Heart left ventricle (tissue), 16 donors: ENCODE measurements around the gene DNAJB1. TPM values are rescaled to one million over a fixed set of nuclear protein-coding genes. Genes with fewer than 3 reads are reported as not detected.
A peak's percentile ranks its signal among the peaks of the same experiment; 100 is the strongest.

Experiments
- ATAC-seq, 4 donors: fragments of 200-7000 bp; cut with Tn5 transposase; one replicate each; pipeline ENCODE4 v1.9.1; 2020 to 2022; ENCODE audit warnings: moderate library complexity in 4 of 4, mild to moderate bottlenecking in 3 of 4, moderate number of reproducible peaks in 1 of 4
- DNase-seq, 5 donors: peaks; one replicate each; pipeline ENCODE4 v3.0.0-alpha.2; 2020
- H3K27ac ChIP-seq, 12 donors: fragments of 200-600 bp; sonication (generic) in 4 of 12; one replicate each; pipeline versions ENCODE4 v1.5.0 to v1.8.0; 2016 to 2022; ENCODE audit warnings: mild to moderate bottlenecking in 2 of 12
- H3K27me3 ChIP-seq, 9 donors: fragments of 200-600 bp; sonication (generic) in 2 of 9; one replicate each; pipeline versions ENCODE4 v1.5.1 to v1.8.0; 2016 to 2022; ENCODE audit warnings: mild to moderate bottlenecking in 3 of 9
- H3K36me3 ChIP-seq, 9 donors: fragments of 200-600 bp; sonication (generic) in 2 of 9; one replicate each; pipeline versions ENCODE4 v1.5.0 to v1.8.0; 2018 to 2022; ENCODE audit warnings: mild to moderate bottlenecking in 2 of 9
- H3K4me1 ChIP-seq, 12 donors: fragments of 200-600 bp; sonication (generic) in 4 of 12; one replicate each; pipeline versions ENCODE4 v1.5.0 to v1.8.0; 2016 to 2022; ENCODE audit warnings: mild to moderate bottlenecking in 3 of 12
- H3K4me3 ChIP-seq, 12 donors: fragments of 200-600 bp; sonication (generic) in 4 of 12; one replicate each; pipeline versions ENCODE4 v1.5.0 to v1.8.0; 2017 to 2022; ENCODE audit warnings: mild to moderate bottlenecking in 9 of 12, moderate library complexity in 4 of 12
- H3K9me3 ChIP-seq, 12 donors: fragments of 200-600 bp; sonication (generic) in 4 of 12; one replicate each; pipeline versions ENCODE4 v1.5.0 to v1.8.0; 2016 to 2022; ENCODE audit warnings: mild to moderate bottlenecking in 1 of 12
- CTCF ChIP-seq, 12 donors: fragments of 200-600 bp; sonication (generic) in 4 of 12; IDR thresholded peaks; one replicate each; pipeline versions ENCODE4 v1.5.0 to v1.8.0; 2018 to 2022; ENCODE audit warnings: antibody characterized with exemption in 12 of 12, mild to moderate bottlenecking in 5 of 12
- POLR2A ChIP-seq, 2 donors: fragments of 450-650 bp; IDR thresholded peaks; one replicate each; pipeline ENCODE4 v1.6.1; 2017; ENCODE audit warnings: antibody characterized with exemption in 2 of 2, mild to moderate bottlenecking in 2 of 2, moderate library complexity in 2 of 2
- WGBS, 4 donors: extraction: QIAGEN DNeasy Blood & Tissue Kit in 2 of 4; methylation state at CpG; one replicate each; pipeline versions ENCODE4 v1.1.5 to v1.1.7; 2013 to 2018; 5-methylcytosine and 5-hydroxymethylcytosine counted together
- intact Hi-C, 10 donors: fragments of 100-400 bp; cut with DNase I; formaldehyde crosslinking; loops; one replicate each; pipeline versions ENCODE4 v1.11.1 to v1.14.2; 2022
- polyA plus RNA-seq, 2 donors: library from polyadenylated mRNA; stranded (reverse); fragments of 200-250 nt; gene quantifications; one replicate each; pipeline ENCODE4 v1.2.3, GENCODE V29; 2013
- total RNA-seq, 9 donors: library from RNA; depleted of rRNA in 2 of 9; stranded (reverse); fragments of >200 nt in 2 of 9; fragmentation: NEBNext Ultra II Directional in 3 of 9; extraction: Animal tissue kit (Norgen Biotek cat#: 25700) in 3 of 9; gene quantifications; one replicate each; pipeline versions ENCODE4 v1.1.0 to v1.2.4, GENCODE V29; 2016 to 2023
- donor health status: ischemic (EF 13 %, LVEDD 7.1; RV severe dilation, severe dysfunction).
- donor health status: healthy with polysubstance abuse.
- donor health status: DM: no; HTN: yes; CAD: no.
- donor health status: DM: no; HTN: no; CAD: no.
- donor health status: ischemic (EF 25% LVEDD 6.9; RV normal size, moderate dysfunction).
- donor health status: ischemic (EF 25% LVEDD 5.7; RV mildly dilated, moderate dysfunction).
- donor health status: healthy.
- donor health status: DM: yes; HTN: yes; CAD: no.
- donor health status: ischemic (EF 35%, LVEDD 5.7; RV mildly dilated, moderate dysfunction).
- donor health status: nonischemic (EF 11% LVEDD 7.7; RV severe dilation, severe dysfunction).
- donor health status: DM: yes; HTN: yes; CAD: no.
- donor health status: PGD.
- donor health status: ischemic (EF 29% LVEDD 5.4; RV normal size, mild dysfunction).
- donor health status: nonischemic (EF 23%, LVEDD 6.1; RV moderate dilation, normal function).

Gene DNAJB1
- total and polyA plus RNA-seq, 11 donors = 27.5 to 70.6 (median 44.8) TPM

DNA sequence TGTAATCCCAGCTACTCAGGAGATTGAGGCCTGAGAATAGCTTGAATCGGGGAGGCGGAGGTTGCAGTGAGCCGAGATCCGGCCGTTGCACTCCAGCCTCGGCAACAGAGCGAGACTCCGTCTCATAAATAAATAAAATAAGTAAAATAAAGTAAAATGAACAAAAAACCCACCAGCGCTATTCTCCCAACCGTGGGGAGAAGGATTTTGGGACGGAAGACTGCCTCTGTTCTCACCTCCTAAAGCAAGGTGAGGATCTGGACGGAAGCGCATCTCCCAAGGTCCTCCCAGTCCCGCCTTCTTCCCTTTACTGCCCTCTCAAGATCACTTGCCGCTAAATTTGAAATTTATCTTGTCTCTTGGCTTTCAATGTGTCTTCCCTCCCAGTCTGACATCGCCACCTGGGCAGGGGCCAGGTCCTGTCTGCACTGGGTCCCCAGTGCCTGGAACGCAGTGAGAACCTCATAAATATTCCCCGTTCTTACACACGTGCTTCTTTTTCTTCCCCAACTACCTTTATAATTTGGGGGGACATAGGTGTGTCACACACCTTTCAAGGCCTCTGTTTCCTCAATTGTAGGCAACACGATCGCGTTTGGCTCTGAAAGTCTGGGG, 1.2 kb upstream of the DNAJB1 start:
- TF ChIP-seq POLR2A (IDR thresholded peaks at IDR 0.05) (no peak), CTCF (IDR thresholded peaks at IDR 0.05) (no peak)
- ATAC-seq = no peak
- WGBS, 4 donors = 90 to 94% (median 92%) methylated on average over 22 of the region's 22 CpGs
- no peak for DNase-seq
- H3K4me3 ChIP-seq = peak overlapping the region in 6 of 12 donors; percentile 47 to 98 (median 70)
- intact Hi-C loops = no loop called here
- H3K27ac ChIP-seq = peak overlapping the region; percentile 86 to 100 (median 96)
- peaks cover 2 to 26% (median 22%) of the 10 kb centered on the region in 9 donors for H3K36me3 ChIP-seq
- H3K9me3 ChIP-seq = no peaks in the 10 kb centered on the region
- H3K27me3 ChIP-seq = no peaks in the 10 kb centered on the region
- H3K4me1 ChIP-seq = peaks cover 0 to 60% (median 32%) of the 10 kb centered on the region in 12 donors

GRCh38 chr19:14517446-14517839, 754 bp downstream of the DNAJB1 start:
- H3K27me3 ChIP-seq = no peaks in the 10 kb centered on the region
- H3K9me3 ChIP-seq = no peaks in the 10 kb centered on the region
- peaks cover 0 to 53% (median 39%) of the 10 kb centered on the region in 12 donors for H3K4me1 ChIP-seq
- peak overlapping the region; percentile 96 to 100 (median 100) for H3K27ac ChIP-seq
- H3K36me3 ChIP-seq = peaks cover 2 to 38% (median 27%) of the 10 kb centered on the region in 9 donors
- ATAC-seq (peak in 1 of 4 donors; percentile 0), DNase-seq (no peak)
- TF ChIP-seq CTCF (IDR thresholded peaks at IDR 0.05) (no peak), POLR2A (IDR thresholded peaks at IDR 0.05) (no peak)
- peak overlapping the region; percentile 66 to 100 (median 88) for H3K4me3 ChIP-seq
- intact Hi-C loops = loop anchor here in 1 of 10 donors (2.0 kb wide), 1 partner anchor 21 kb away; the partner anchor contains the start of gene GIPC1
- WGBS, 4 donors = 0 to 1% (median 1%) methylated on average over 10 to 32 of the region's 32 CpGs

DNA sequence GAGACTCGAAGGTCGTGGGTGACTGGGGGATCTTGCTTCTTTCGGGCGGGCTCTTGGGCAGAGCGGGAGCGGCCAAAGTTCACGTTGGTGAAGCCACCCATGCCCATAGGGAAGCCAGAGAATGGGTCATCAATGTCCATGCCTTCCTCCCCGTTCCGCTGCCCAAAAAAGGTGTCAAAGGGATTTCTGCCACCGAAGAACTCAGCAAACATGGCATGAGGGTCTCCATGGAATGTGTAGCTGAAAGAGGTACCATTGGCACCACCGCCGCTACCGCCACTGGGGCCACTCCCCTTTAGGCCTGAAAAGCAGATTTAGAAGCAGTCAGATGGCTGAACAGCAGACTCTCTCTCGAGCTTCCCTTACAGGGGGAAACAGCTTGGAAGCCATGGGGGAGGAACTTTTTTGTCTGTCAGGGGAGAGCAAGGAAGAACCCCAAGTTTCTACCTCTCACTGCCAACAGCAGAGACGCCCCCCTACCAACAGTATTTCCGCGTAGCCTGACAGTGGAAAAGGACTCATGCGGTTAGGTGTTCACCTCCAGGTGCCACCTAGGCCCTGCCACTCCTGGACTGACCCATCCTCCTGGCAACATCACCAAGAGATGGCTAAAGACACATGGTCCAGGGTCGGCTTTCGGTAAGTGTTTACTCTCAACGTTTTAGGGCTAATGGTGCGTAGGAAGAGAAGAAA, 1.3 kb downstream of the DNAJB1 start:
- peak overlapping the region; percentile 66 to 100 (median 88) for H3K4me3 ChIP-seq
- peaks cover 0 to 53% (median 39%) of the 10 kb centered on the region in 12 donors for H3K4me1 ChIP-seq
- H3K36me3 ChIP-seq = peaks cover 2 to 38% (median 27%) of the 10 kb centered on the region in 9 donors
- no peak for ATAC-seq
- H3K27ac ChIP-seq = peak overlapping the region; percentile 96 to 100 (median 100)
- no peak for DNase-seq
- intact Hi-C loops = loop anchor here in 1 of 10 donors (2.0 kb wide), 1 partner anchor 20 kb away; the partner anchor contains the start of gene GIPC1
- no peaks in the 10 kb centered on the region for H3K27me3 ChIP-seq
- no peaks in the 10 kb centered on the region for H3K9me3 ChIP-seq
- TF ChIP-seq CTCF (IDR thresholded peaks at IDR 0.05) (no peak), POLR2A (IDR thresholded peaks at IDR 0.05) (no peak)
- 21 to 24% (median 24%) methylated on average over 22 of the region's 22 CpGs for WGBS, 4 donors

- no peak for ATAC-seq
- TF ChIP-seq POLR2A (IDR thresholded peaks at IDR 0.05) (no peak), CTCF (IDR thresholded peaks at IDR 0.05) (no peak)
Measured at GRCh38 chr19:14516048-14516534, 2.1 kb downstream of the DNAJB1 start.

More at GRCh38 chr19:14516048-14516534, 2.1 kb downstream of the DNAJB1 start:
- Histone ChIP-seq H3K27ac (peak overlapping the region in 8 of 12 donors; percentile 96 to 100 (median 100)), H3K27me3 (no peaks in the 10 kb centered on the region), H3K4me3 (peak overlapping the region; percentile 66 to 100 (median 88)), H3K36me3 (peaks cover 2 to 38% (median 27%) of the 10 kb centered on the region in 9 donors), H3K4me1 (peaks cover 0 to 55% (median 39%) of the 10 kb centered on the region in 12 donors), H3K9me3 (no peaks in the 10 kb centered on the region)
- intact Hi-C loops = loop anchor here in 1 of 10 donors (2.0 kb wide), 1 partner anchor 19 kb away; the partner anchor contains the start of gene GIPC1
- no peak for DNase-seq
- 54 to 66% (median 59%) methylated on average over 14 to 15 of the region's 15 CpGs for WGBS, 4 donors
